Activated CD8-positive, alpha-beta memory T cell treated with anti-CD3 and anti-CD28 coated beads for 4 hours (primary cell): ENCODE results near the gene EMC8.
A peak's percentile ranks its signal among the peaks of the same experiment; 100 is the strongest.
"Not testable (repeated sequence)": the region's sequence is repeated elsewhere in the genome, so short reads cannot be mapped to it uniquely, and the experiment has no call there.

Source experiments
- DNase-seq, 2 donors: peaks; one replicate each; pipeline ENCODE4 v3.0.0-alpha.2; 2020; ENCODE audit warnings: low read depth in 2 of 2

The EMC8 gene

DNA sequence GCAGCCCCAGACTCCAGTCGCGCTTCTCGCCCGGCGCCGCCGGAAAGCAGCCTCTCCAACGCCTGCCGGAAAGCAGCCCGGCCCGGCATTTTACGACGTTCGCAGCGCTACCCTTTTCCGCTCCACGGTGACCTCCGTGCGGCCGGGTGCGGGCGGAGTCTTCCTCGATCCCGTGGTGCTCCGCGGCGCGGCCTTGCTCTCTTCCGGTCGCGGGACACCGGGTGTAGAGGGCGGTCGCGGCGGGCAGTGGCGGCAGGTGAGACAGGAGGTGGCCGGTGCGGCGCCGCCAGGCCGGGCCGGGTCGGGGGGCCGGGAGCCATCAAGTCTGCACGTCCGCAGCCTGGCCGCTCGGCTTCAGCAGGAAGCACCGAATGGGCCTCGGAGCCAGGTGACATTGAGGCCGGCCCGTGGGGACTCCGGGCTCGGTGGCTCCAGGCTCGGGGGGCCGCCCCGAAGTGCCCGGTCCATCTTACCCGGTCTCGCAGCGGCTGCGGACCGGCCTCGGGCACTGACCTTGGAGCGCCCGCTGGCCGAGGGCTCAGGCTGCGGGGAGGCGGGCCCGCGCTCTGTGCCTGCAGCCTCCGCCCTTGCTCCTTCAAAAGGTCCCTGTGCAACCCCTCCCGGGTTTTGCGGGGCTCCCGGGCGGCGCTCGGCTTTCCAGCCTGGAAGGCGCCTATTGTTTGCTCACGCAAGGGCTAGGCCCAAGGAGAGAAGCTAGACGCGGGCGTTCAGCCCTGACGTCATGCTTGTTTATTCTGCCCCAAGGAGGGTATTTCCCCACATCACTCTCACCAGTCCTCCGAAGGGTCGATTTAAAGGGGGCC, at the start of gene EMC8, which contains the start of gene COX4I1:
Gene EMC8 (minus strand): TSS at position 48 of the 824 bp plus-strand sequence. CDS start 249 bp downstream, outside the sequence.
Gene COX4I1 (plus strand): TSS at position 199 of the 824 bp plus-strand sequence. CDS start 1,511 bp downstream, outside the sequence.
- peak; percentile 84 to 87 for DNase-seq

DNA sequence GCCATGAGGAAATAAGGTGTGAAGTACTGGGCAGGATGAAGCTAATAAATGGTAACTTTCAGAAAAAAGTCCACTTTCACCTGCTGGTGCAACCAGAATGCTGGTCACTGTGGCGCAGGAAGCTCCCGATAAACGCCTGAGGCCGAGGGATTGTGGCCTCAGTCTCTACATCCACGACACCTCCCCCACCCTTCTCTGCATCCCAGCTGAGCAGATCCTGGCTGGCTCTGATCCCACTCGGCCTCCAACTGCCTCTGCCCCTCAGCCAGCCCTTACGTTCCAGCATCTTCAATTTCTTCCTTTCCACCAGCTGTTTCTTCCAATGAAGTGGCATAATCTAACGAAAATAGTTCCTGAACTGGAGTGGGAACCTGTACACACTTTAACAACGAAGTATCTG, 49.6 kb upstream of the EMC8 start:
- no peak for DNase-seq

DNA sequence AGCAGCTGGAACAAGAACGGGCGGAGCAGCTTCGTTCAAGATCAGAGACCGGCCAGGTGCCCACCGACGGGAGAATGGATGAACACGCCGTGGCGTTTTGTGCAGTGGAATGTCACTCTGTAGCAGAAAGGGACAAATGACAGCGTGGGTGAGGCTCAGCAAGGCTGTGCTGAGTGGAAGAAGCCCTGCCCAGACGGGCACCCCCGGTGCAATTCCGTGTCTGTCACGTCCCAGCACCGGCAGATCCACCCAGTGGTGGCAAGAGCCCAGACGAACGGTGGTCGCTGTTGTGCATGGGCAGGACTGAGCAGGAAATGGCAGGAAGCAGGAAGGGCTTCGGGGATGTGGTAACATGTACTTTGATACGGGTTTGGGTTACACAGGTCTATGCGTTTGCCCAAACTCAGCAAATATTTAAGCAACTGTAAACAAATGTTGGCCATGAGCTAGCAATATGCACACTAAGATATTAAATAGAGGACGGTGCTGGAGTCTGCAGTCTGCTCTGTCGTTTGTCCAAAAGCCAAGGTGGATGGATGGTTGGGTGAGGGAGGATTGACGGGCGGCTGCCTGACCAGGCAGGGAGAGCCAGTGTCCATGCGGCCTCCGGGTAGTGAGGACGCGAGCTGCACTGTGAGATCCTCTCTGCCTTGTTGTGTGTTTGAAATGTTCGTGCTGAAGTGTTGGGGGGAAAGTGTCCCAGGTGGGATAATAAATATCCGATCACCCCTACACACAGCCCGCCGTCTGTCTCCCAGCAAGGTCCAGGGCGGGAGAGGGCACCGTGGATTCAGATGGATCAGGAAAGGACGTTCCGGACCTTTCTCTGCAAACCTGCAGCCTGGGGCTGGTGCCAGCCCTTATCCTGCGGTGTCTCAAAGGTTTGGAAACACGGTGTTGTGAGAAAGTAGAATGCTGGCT, 48.6 kb upstream of the EMC8 start:
- DNase-seq, result no peak

DNA sequence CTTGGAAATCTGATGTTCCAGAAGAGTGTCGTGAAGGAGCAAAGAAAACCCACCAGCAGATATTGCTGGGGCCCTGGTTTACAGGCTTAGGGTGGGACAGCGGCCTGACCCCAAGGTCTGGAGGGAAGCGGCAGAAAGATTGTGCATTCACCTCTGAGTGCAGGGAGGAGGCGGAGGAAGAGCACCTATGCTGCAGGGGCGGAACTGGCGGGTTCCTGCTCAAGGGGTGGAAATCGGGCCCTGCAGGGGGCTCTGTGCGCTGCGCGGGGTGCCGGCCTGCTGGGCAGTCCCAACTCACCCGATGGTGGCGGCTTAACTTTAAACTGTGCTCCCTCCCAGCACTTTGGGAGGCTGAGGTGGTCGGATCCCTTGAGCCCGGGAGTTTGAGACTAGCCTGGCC, 47.7 kb upstream of the EMC8 start:
- no peak for DNase-seq

DNA sequence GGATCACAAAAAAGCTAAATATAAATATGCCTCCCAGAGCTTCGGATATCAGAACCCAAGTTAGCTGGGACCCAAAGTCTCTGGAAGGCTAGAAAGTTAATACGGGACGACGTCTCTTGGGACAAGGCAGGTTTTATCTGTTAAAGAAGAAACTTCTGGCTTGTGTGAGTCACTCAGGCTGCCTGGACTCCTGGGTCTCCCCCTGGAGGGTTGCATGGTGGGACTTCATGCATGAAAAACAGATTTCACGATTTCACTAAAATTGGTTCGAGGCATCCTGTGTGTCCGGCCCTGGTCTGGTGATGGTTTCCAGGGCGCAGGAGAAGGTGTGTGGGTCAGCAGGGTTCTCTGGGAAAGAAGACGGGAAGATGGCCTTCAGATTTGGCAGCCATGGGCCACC, 47.1 kb upstream of the EMC8 start:
- no peak for DNase-seq

DNA sequence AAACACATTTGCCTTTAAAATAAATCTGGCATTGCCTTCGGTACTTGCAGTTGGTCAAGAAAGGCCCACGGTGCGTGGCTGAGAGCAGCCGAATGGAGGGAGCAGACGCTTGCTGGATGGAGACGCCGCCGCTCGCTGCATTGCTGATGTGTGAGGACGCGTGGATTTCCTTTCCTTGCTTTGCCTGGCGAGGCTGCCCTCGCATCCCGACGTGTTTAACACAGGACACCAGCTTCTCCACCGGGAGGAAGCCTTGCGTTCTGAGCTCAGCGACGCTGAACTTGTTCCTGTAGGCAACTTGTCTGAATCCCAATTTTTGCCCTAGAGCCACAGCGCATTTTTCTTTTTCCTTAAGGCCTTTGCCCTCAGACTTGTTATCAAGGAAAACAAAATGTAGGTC, 45.9 kb upstream of the EMC8 start:
- no peak for DNase-seq

DNA sequence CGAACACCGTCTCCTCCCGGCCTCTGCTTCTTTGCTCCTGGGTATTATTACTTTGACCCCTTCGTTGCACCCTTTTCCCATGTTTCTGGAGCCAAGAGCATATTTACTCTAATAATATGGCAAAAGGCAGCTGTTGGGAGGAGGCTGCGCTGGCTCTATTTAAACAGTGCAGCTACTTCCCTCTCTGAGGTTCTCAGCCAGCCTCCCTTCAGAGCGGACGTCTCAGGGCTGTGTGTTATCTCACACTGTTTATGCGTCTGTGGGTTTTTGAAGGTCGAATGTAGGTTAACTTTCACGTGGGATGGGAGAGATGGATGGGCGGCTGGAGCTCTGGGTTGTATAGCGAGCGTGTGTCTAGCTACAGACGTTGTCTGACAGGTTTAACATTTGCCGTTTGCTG, 45.4 kb upstream of the EMC8 start:
- no peak for DNase-seq

DNA sequence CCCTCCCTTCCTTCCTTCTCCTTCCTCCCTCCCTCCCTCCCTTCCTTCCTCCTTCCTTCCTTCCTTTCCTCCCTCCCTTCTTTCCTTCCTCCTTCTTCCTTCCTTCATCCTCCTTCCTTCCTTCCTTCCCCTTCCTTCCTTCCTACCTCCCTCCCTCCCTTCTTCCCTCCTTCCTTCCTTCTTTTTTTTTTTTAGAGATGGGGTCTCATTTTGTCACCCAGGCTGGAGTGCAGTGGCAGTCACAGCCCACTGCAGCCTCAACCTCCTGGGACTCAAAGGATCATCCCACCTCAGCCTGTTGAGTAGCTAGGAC, 44.8 kb upstream of the EMC8 start:
- no peak for DNase-seq

DNA sequence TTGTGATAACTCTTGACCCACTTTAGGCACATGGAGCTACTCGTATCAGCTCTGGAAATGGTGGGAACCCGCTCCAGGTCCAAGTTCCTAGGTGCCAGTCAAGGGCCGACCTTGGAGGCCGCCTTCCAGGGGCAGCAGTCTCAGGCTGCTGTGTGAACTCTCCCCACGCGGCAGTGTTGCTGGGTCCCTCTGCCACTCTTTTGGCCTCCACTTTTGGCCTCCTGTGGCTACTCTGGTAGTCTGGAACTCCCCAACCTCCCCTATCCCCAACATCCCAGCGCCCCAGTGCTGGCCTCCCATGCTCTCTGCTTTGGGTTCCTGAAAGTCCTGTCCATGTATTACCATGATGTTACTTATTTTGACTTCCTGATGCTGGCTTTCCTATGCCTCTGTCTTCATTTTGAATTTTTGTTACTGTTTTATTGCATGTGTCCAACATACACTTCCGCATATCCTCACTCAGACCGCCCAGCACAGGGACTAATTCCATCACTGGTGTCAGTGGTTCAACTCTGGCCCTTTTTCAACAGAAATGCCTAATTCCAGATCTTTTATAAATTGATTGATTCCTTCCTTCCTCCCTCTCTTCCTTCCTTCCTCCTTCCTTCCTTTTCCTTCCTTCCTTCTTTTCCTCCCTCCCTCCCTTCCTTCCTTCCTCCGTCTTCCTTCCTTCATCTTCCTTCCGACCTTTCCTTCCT, 44.3 kb upstream of the EMC8 start:
- no peak for DNase-seq

DNA sequence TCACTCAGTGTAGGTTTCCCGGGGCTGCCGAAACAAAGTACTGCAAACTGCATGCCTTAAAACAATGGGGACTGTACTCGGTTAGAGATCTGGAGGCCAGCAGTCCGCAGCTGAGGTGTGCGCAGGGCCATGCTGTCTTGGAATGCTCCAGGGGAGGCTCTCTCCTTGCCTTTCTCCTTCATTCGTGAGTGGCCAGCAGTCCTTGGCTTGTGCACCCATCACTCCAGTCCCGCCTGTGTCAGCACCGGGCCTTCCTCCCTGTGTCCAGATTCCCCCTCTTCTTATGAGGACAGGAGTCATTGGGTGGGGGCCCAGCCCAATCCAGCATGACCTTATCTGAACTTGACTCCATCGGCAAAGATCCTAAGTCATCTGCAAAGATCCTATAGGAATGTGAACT, 43.5 kb upstream of the EMC8 start:
- DNase-seq, result no peak

DNA sequence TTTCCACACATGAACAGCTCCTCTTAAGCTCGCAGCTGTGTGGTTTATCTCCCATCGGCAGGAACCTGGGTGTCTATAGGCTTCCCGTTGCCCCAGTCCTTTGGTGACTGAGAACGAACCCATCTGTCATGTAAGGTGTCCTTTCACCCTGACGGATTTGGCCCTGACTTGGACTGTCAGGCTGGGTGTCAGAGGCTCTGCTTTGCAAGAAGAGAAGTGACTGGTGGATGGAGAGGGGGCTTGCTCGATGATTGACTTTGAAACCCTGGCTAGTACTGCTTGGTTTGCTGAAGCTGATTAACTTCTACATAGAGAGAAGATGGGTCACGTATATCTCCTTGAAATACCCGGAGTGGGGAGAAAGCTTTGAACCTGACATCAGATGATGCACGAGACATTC, 43.1 kb upstream of the EMC8 start:
- DNase-seq, result no peak

DNA sequence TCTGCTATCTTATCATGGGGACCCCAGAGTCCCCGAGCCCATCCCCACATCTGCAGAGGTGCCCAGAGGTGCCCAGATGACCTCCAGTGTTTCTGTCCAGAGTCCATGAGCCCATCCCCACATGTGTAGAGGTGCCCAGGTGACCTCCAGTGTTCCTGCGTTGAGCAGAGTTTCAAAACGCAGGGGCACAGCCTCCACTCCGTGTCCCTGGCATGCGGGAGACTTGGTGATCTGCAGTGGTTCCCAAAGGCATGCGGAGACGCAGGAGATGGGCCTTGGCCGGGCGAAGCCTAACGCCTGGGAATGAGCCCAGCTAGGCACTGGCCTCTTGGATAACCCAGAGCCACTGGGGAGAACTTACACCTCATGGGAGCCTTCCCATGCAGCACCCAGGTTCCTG, 41.5 kb upstream of the EMC8 start:
- DNase-seq, result no peak

DNA sequence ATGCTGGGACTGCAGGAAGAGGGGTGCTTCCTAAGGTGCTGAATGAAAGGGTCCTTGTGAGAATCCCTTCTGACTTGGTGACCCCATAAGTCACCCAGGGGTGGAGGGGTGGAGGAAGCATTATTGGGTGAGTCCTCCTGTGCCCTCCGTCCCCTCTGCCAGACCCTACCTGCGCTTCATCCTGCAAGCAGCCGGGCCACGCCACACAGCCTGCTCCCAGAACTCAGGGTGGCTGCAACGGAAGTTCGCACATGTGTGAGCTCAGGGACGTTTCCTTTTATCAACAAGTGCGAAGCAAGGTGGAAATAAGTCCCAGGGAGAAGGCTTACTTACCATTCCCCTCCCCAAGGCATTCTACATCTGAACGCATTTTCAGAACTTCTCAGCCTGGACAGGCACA, 41.1 kb upstream of the EMC8 start:
- no peak for DNase-seq

DNA sequence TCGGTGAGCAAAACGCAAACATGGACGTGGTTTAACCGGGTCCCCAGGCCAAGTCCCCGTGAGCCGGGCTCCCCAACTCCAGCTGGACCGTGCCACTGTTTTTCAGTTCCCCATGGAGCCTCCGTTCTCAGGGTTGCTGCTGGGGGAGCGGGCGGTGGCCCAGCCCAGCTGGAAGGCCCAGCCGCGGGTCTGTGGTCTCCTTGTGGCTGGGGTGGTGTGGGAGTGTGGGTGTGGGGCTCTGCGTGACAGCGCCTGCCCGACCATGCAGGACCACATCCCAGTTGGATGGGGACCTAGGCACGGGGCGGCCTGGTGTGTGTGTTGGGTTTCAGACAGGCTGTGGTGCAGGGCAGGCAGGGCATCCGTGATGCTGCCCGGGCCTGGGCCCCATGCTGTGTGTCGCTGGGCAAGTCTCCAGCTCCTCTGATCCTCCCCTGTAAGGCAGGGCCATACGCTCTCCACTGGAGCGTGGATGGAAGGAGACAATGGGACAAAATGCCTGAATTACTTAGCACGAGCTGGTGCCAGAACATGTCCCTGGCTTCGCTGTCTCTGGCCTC, 40.4 kb upstream of the EMC8 start:
- no peak for DNase-seq

DNA sequence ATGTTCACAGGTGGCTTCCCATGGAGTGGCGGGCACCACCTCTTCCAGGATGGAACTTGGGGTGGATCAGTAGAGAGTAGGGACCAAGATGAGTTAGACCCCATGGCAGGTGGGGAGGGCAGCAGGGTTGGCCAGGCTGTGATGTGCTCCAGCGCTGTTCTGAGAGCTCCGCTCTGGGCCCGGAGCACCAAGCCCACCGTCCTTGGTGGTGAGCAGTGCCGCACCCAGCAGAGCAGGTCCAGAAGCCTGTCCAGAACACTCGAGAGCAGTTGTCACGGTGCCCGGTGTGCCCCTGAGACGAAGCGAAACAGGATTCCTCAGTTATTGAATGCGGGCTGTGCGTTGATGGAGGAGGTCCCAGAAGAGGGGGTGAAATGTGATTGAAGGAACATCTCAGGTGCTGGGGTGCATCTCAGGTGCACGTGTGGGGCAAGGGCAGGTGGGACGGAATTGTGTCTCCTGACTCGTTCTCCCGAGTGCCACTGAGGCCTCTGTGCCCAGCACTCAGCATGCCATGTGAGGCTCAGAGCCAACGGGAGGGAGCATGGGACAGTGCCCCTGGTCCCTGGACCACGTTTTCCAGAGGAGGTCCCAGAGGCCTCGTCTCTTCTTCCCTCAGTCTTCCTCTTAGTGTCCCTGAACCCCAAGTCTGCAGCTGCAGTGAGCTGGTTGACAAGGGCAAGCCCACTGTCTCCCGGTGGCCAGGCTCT, 39.7 kb upstream of the EMC8 start:
- DNase-seq, result no peak

DNA sequence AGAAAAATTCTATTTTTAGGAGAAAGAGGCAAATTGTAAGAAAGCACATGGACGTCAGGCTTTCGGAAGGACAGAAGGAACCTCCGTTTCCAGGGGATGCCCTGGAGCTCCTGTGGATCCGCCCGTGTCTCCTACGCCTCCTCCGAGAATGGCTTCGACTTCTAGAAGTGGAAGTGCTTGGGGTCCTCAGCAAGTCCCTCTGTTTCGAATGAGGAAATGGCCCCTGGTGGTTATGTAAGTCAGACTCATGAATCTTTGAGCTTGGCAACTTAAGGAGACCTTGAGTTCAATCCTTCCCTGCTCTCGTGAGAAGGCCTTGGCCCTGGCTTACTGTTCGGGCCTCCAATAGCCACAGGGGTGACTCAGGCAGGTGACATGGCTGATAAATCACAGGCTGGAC, 39.0 kb upstream of the EMC8 start:
- no peak for DNase-seq

DNA sequence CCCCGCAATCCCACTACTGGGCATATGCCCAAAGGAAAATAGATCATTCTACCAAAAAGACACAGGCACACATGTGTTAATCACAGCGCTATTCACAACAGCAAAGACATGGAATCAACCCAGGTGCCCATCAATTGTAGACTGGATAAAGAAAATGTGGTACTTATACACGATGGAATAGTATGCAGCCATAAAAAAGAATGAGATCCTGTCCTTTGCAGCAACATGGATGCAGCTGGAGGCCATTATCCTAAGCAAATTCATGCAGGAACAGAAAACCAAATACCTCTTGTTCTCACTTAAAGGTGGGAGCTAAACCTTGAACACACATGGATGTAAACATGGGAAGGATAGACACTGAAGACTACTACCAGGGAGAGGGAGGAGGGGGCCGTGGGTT, 38.3 kb upstream of the EMC8 start:
- DNase-seq, result not testable (repeated sequence)

DNA sequence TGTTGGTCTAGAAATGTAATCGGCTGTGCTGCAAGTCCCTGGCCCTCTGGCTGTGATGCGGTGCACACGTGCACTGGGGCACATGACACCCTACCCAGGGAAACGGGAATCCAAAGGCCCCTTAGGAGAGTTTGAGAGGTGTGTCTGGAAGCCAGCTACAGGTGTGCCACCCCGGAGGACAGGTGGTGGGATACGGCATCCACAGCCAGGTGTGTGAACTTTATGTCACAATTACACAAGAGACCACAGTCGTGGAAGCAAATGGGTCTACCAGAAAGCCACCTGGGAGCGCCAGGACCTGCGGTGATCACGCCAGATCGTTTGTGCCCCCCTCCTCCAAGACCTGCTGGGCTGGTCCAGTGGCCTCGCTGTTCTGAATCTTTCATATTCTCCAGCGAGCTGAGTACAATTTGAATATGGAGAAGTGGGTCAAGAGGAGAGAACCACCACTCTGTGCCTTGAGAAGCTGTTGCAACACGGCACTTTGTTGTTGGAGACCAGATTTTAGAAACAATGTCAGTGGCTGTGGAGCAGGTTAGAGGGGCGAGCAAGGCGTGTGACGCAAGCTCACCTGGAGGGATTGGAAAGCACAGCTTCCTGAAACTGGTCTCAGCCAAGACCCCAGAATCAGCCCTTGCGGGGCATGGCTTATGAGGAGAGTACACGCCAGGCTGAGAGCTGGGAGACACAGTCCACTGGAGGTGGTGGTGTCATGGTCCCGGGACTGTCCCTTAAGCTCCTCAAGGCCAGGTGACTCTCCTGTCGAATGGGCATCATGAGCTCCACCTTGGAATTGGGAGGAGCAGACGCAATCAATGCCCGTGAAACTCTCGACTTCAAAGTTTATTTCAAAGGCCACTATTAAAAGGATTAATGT, 37.6 kb upstream of the EMC8 start:
- DNase-seq, result no peak

DNA sequence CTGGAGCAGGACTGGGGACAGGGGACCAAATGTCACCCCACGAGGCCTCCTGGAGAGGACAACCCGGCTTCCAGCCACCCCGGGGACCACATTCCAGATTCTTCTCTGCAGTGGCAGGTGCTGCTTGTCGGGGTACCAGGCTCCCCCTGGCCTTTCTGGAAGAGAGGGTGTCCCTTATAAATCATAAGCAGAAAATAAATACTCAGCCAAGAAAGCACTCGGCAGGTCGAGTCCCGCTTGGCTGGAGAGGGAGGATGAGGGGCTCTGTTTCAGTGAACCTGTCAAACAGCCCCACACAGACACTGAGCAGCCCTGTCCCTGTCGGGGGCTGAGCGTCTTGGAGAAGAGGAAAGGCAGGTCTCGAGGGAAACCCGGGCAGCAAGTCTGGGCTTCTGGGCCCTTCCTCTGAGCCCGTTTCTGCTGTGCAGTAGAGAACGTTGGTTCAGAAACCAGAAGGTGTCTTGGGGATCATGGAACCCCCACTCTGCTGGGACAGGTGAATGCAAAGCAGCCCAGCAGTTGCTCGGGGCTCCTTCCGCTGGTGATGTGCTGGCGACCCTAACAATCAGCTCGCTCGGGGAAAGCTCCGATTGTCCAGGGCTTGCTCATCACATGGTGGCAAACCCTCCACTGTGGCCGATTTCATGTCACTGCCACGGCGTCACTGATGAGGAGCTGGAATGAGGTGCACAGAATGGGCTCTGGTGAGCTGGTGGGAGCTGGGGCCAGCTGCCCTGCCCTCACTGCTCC, 36.8 kb upstream of the EMC8 start:
- no peak for DNase-seq
